Body of pancreas (tissue), 4 donors: ENCODE measurements around the gene BOD1.

Experiments used
- CTCF ChIP-seq, 7 experiments: fragments of 450-650 bp in 4 of 7; fragments of 200-600 bp in 3 of 7; sonication (generic) in 3 of 7; IDR thresholded peaks; one replicate each; pipeline ENCODE4 v1.5.1; 2016 to 2019; ENCODE audit warnings: antibody characterized with exemption in 7 of 7
- POLR2A ChIP-seq, 3 donors: fragments of 450-650 bp; IDR thresholded peaks; one replicate each; pipeline ENCODE4 v1.6.1; 2016; ENCODE audit warnings: antibody characterized with exemption in 3 of 3, mild to moderate bottlenecking in 2 of 3

- peak in 2 of 7 experiments; percentile 7 to 9 for TF ChIP-seq CTCF (IDR thresholded peaks at IDR 0.05)
- TF ChIP-seq POLR2A (IDR thresholded peaks at IDR 0.05), result no peak
These were observed 9.4 kb upstream of the BOD1 start for GRCh38 chr5:173625673-173626504.
